Measurements from ENCODE around the gene GABPA. TPM values are rescaled to one million over a fixed set of nuclear protein-coding genes. Genes with fewer than 3 reads are reported as not detected.

The GABPA gene
- total and polyA plus RNA-seq, 2 of the 13 experiments (the other 11 are each of a cell fraction or from before 2014, with no cell fraction given): 7.4 to 13.2 TPM

- no peak for TF ChIP-seq THYN1 (CRISPR knock-in tag; IDR thresholded peaks at IDR 0.05; ENCODE audit: borderline replicate concordance, low read depth)
- no peak for TF ChIP-seq TAF15 (IDR thresholded peaks at IDR 0.05; ENCODE audit: low read depth, low read length, poor library complexity, severe bottlenecking)
- no peak for TF ChIP-seq PAWR (CRISPR knock-in tag; IDR thresholded peaks at IDR 0.05; ENCODE audit: borderline replicate concordance)
- TF ChIP-seq IKZF5 (CRISPR knock-in tag; IDR thresholded peaks at IDR 0.05): peak; percentile 37; the same call in 1 of the 2 replicates
- no peak for TF ChIP-seq RCOR2 (CRISPR knock-in tag; IDR thresholded peaks at IDR 0.05)
- TF ChIP-seq RXRB (CRISPR knock-in tag; IDR thresholded peaks at IDR 0.05; ENCODE audit: borderline replicate concordance): peak; percentile 37; the same call in 1 of the 2 replicates
- TF ChIP-seq IRX3 (CRISPR knock-in tag; IDR thresholded peaks at IDR 0.05; ENCODE audit: borderline replicate concordance, low read depth): no peak
- peak; percentile 97 for TF ChIP-seq XRCC5 (optimal IDR thresholded peaks at IDR 0.05; ENCODE audit: low read length)
- TF ChIP-seq KDM3A (CRISPR knock-in tag; IDR thresholded peaks at IDR 0.05; ENCODE audit: low read depth): no peak
- TF ChIP-seq ZFP36 (IDR thresholded peaks at IDR 0.05; ENCODE audit: borderline replicate concordance, low read depth, low read length, partially characterized antibody): peak; percentile 34
- TF ChIP-seq AHR (CRISPR knock-in tag; IDR thresholded peaks at IDR 0.05): no peak
- 0 out of 2 replicates have a peak, but pooled peaks have one; percentile 26 for TF ChIP-seq ZNF331 (CRISPR knock-in tag; IDR thresholded peaks at IDR 0.05)
- 0 out of 2 replicates have a peak, but pooled peaks have one; percentile 60 for TF ChIP-seq CBX5 (CRISPR knock-in tag; IDR thresholded peaks at IDR 0.05; ENCODE audit: borderline replicate concordance)
- TF ChIP-seq, protein P1, sequence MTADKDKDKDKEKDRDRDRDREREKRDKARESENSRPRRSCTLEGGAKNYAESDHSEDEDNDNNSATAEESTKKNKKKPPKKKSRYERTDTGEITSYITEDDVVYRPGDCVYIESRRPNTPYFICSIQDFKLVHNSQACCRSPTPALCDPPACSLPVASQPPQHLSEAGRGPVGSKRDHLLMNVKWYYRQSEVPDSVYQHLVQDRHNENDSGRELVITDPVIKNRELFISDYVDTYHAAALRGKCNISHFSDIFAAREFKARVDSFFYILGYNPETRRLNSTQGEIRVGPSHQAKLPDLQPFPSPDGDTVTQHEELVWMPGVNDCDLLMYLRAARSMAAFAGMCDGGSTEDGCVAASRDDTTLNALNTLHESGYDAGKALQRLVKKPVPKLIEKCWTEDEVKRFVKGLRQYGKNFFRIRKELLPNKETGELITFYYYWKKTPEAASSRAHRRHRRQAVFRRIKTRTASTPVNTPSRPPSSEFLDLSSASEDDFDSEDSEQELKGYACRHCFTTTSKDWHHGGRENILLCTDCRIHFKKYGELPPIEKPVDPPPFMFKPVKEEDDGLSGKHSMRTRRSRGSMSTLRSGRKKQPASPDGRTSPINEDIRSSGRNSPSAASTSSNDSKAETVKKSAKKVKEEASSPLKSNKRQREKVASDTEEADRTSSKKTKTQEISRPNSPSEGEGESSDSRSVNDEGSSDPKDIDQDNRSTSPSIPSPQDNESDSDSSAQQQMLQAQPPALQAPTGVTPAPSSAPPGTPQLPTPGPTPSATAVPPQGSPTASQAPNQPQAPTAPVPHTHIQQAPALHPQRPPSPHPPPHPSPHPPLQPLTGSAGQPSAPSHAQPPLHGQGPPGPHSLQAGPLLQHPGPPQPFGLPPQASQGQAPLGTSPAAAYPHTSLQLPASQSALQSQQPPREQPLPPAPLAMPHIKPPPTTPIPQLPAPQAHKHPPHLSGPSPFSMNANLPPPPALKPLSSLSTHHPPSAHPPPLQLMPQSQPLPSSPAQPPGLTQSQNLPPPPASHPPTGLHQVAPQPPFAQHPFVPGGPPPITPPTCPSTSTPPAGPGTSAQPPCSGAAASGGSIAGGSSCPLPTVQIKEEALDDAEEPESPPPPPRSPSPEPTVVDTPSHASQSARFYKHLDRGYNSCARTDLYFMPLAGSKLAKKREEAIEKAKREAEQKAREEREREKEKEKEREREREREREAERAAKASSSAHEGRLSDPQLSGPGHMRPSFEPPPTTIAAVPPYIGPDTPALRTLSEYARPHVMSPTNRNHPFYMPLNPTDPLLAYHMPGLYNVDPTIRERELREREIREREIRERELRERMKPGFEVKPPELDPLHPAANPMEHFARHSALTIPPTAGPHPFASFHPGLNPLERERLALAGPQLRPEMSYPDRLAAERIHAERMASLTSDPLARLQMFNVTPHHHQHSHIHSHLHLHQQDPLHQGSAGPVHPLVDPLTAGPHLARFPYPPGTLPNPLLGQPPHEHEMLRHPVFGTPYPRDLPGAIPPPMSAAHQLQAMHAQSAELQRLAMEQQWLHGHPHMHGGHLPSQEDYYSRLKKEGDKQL (CRISPR knock-in tag; IDR thresholded peaks at IDR 0.05; ENCODE audit: low read depth): no peak
- TF ChIP-seq MTA1 (CRISPR knock-in tag; IDR thresholded peaks at IDR 0.05; ENCODE audit: borderline replicate concordance): no peak
- TF ChIP-seq ZNF670 (CRISPR knock-in tag; IDR thresholded peaks at IDR 0.05; ENCODE audit: borderline replicate concordance): no peak
- TF ChIP-seq, protein P2, sequence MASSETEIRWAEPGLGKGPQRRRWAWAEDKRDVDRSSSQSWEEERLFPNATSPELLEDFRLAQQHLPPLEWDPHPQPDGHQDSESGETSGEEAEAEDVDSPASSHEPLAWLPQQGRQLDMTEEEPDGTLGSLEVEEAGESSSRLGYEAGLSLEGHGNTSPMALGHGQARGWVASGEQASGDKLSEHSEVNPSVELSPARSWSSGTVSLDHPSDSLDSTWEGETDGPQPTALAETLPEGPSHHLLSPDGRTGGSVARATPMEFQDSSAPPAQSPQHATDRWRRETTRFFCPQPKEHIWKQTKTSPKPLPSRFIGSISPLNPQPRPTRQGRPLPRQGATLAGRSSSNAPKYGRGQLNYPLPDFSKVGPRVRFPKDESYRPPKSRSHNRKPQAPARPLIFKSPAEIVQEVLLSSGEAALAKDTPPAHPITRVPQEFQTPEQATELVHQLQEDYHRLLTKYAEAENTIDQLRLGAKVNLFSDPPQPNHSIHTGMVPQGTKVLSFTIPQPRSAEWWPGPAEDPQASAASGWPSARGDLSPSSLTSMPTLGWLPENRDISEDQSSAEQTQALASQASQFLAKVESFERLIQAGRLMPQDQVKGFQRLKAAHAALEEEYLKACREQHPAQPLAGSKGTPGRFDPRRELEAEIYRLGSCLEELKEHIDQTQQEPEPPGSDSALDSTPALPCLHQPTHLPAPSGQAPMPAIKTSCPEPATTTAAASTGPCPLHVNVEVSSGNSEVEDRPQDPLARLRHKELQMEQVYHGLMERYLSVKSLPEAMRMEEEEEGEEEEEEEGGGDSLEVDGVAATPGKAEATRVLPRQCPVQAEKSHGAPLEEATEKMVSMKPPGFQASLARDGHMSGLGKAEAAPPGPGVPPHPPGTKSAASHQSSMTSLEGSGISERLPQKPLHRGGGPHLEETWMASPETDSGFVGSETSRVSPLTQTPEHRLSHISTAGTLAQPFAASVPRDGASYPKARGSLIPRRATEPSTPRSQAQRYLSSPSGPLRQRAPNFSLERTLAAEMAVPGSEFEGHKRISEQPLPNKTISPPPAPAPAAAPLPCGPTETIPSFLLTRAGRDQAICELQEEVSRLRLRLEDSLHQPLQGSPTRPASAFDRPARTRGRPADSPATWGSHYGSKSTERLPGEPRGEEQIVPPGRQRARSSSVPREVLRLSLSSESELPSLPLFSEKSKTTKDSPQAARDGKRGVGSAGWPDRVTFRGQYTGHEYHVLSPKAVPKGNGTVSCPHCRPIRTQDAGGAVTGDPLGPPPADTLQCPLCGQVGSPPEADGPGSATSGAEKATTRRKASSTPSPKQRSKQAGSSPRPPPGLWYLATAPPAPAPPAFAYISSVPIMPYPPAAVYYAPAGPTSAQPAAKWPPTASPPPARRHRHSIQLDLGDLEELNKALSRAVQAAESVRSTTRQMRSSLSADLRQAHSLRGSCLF (CRISPR knock-in tag; IDR thresholded peaks at IDR 0.05; ENCODE audit: borderline replicate concordance): no peak
Measured at GRCh38 chr21:25801217-25802014, 66.6 kb downstream of the GABPA start (continued).
